RWPE2 (cell line): Measurements from ENCODE around the gene PDLIM1.

ENCODE experiments used
- ATAC-seq: fragments of 200-7000 bp; cut with Tn5 transposase; 3 replicates; pipeline ENCODE4 v1.9.1; 2021; ENCODE audit warnings: low read depth
- DNase-seq: peaks from one replicate; pipeline ENCODE4 v3.0.0-alpha.2; 2020; ENCODE audit warnings: low spot score
- H3K27ac ChIP-seq: fragments of 450-650 bp; 2 replicates; pipeline ENCODE4 v1.5.1; 2017; ENCODE audit warnings: mild to moderate bottlenecking; ENCODE audit not compliant: poor library complexity, severe bottlenecking
- H3K27me3 ChIP-seq: fragments of 250-450 bp; sonication (Bioruptor Pico); 2 replicates; pipeline ENCODE4 v1.5.1; 2021; ENCODE audit warnings: mild to moderate bottlenecking, moderate library complexity; ENCODE audit not compliant: insufficient read depth, poor library complexity, severe bottlenecking
- H3K36me3 ChIP-seq: fragments of 250-450 bp; sonication (Bioruptor Pico); 2 replicates; pipeline ENCODE4 v1.5.1; 2020; ENCODE audit warnings: low read depth, mild to moderate bottlenecking, moderate library complexity
- H3K4me1 ChIP-seq: fragments of 250-450 bp; sonication (Bioruptor Pico); 2 replicates; pipeline ENCODE4 v1.5.1; 2021; ENCODE audit warnings: mild to moderate bottlenecking, moderate library complexity; ENCODE audit not compliant: insufficient read depth, poor library complexity, severe bottlenecking
- H3K4me3 ChIP-seq: fragments of 250-450 bp; sonication (Bioruptor Pico); 2 replicates; pipeline ENCODE4 v1.5.1; 2021; ENCODE audit warnings: mild to moderate bottlenecking, moderate library complexity; ENCODE audit not compliant: severe bottlenecking
- H3K9me3 ChIP-seq: fragments of 250-450 bp; sonication (Bioruptor Pico); 2 replicates; pipeline ENCODE4 v1.5.1; 2021; ENCODE audit warnings: mild to moderate bottlenecking, moderate library complexity; ENCODE audit not compliant: severe bottlenecking
- TF ChIP-seq, protein P1 (sequence below): fragments of 450-650 bp; IDR thresholded peaks from one replicate; pipeline ENCODE4 v1.5.1; 2017; ENCODE audit warnings: mild to moderate bottlenecking, moderate library complexity; ENCODE audit not compliant: poor library complexity, severe bottlenecking

Gene PDLIM1

DNA sequence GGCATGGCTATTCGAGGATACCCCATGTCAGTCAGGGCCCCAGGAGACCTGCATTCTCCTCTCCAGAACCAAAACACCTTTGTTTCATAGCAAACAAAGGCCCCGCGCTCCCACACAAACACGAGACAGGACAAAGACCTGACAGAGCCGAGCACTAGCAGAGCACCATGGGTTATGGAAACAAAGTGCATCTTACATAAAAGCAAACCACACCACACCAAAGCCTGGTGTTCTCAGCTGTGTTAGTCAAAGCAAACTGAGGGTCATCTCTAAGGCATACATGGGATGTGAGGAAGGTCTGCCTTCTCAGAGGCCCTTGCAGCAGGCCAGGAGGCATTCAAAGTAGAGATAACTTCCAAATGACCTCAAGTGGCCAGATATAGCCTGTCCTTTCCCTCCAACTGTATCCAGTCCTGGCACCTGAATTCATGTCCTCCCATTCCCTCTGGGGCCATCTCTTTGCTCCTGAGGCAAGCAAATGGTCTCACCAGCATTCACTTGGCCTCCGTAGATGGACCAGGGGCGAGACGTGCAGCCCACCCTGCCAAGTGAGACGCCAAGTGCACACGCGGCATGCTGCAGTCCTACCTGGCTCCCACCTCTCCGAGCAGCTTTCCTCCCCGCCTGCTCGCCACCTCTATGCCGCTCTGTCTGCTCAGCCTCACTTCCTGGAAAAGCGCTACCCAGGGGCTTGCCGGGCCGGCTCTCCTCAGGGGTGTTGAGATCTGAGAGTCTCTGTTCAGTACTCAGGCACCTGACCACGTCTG is 45.3 kb upstream of the PDLIM1 start:
- Histone ChIP-seq H3K4me3 (no peak overlapping the region), H3K27me3 (no peaks in the 10 kb centered on the region), H3K9me3 (no peaks in the 10 kb centered on the region), H3K4me1 (peaks cover 15% of the 10 kb centered on the region), H3K27ac (no peak overlapping the region), H3K36me3 (no peaks in the 10 kb centered on the region)
- no peak for ATAC-seq
- TF ChIP-seq, protein P1, sequence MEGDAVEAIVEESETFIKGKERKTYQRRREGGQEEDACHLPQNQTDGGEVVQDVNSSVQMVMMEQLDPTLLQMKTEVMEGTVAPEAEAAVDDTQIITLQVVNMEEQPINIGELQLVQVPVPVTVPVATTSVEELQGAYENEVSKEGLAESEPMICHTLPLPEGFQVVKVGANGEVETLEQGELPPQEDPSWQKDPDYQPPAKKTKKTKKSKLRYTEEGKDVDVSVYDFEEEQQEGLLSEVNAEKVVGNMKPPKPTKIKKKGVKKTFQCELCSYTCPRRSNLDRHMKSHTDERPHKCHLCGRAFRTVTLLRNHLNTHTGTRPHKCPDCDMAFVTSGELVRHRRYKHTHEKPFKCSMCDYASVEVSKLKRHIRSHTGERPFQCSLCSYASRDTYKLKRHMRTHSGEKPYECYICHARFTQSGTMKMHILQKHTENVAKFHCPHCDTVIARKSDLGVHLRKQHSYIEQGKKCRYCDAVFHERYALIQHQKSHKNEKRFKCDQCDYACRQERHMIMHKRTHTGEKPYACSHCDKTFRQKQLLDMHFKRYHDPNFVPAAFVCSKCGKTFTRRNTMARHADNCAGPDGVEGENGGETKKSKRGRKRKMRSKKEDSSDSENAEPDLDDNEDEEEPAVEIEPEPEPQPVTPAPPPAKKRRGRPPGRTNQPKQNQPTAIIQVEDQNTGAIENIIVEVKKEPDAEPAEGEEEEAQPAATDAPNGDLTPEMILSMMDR: no peak
- no peak for DNase-seq

DNA sequence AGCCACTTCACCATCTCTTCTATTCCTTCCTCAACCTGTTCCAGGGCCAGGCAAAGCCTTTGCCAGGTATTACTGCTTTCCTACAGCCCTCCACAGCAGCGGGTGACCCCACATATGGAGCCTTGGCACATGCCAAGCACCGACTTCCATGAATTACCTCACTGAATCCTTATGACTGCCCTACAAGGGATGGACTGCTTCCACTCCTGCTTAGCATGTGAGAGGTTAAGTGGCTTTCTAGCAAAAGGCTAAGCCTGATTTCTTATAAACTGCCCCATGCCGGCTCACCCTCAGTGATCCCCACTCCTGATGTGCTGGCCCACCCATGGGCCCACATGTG is 44.0 kb upstream of the PDLIM1 start:
- Histone ChIP-seq H3K27ac (peak overlapping the region; percentile 37), H3K36me3 (no peaks in the 10 kb centered on the region), H3K4me1 (peaks cover 20% of the 10 kb centered on the region), H3K27me3 (no peaks in the 10 kb centered on the region), H3K9me3 (no peaks in the 10 kb centered on the region), H3K4me3 (no peak overlapping the region)
- DNase-seq (no peak), ATAC-seq (no peak)
- TF ChIP-seq, protein P1: no peak

GRCh38 chr10:95333997-95334804 is 43.4 kb upstream of the PDLIM1 start:
- no peak overlapping the region for H3K4me3 ChIP-seq
- no peak for DNase-seq
- peaks cover 25% of the 10 kb centered on the region for H3K4me1 ChIP-seq
- H3K27me3 ChIP-seq: no peaks in the 10 kb centered on the region
- H3K9me3 ChIP-seq: no peaks in the 10 kb centered on the region
- ATAC-seq: peak; percentile 75
- H3K36me3 ChIP-seq: no peaks in the 10 kb centered on the region
- TF ChIP-seq, protein P1: no peak
- H3K27ac ChIP-seq: peak overlapping the region; percentile 37

DNA sequence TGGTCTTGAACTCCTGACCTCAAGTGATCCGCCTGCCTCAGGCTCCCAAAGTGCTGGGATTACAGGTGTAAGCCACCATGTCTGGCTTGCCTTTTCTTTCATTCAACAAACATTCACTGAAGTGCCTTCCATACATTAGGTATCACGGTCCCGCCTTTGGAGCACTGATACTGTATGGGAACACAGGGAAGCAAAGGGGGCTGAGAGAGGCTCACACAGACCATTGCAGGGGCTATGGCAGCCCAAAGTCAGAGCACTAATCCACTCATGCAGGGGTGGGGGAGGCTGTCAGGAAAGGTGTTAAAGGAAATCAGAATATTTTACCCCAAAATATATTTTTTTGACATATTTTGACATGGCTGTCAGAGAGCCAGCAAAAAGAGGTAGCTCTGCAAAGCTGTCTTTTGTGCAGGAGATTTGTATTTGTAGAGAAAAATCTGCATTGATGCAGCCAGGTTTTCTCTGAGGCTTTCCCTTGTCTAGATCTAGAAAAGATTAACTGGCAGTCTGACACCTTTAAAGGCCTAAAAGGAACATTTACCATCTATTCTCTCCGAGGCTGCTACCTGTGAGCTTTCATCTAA is 42.0 kb upstream of the PDLIM1 start:
- no peaks in the 10 kb centered on the region for H3K36me3 ChIP-seq
- no peaks in the 10 kb centered on the region for H3K27me3 ChIP-seq
- no peak overlapping the region for H3K4me3 ChIP-seq
- no peak for ATAC-seq
- DNase-seq: no peak
- no peaks in the 10 kb centered on the region for H3K9me3 ChIP-seq
- no peak overlapping the region for H3K27ac ChIP-seq
- H3K4me1 ChIP-seq: peaks cover 25% of the 10 kb centered on the region
- TF ChIP-seq, protein P1: no peak
